Measurements from ENCODE around the gene POLR3K. TPM values are rescaled to one million over a fixed set of nuclear protein-coding genes. Genes with fewer than 3 reads are reported as not detected.

The POLR3K gene
- total RNA-seq, 1 donor from 2014 or later: 91.3 TPM

GRCh38 chr16:66309-67182, 13.1 kb upstream of the POLR3K start:
- Mint-ChIP-seq H3K36me3 (ENCODE audit: low read depth) (no peaks in the 10 kb centered on the region), H3K9me3 (no peaks in the 10 kb centered on the region), H3K4me3 (no peak overlapping the region), H3K4me1 (ENCODE audit: low read depth) (peaks cover 7% of the 10 kb centered on the region), H3K27ac (no peak overlapping the region), H3K27me3 (ENCODE audit: insufficient read depth) (peaks cover 34% of the 10 kb centered on the region)
- intact Hi-C loops (cut with micrococcal nuclease): no loop called here
- DNase-seq (ENCODE audit: low spot score): no peak

GRCh38 chr16:65745-66144, 12.3 kb upstream of the POLR3K start:
- Mint-ChIP-seq H3K4me1 (ENCODE audit: low read depth) (peaks cover 7% of the 10 kb centered on the region), H3K9me3 (no peaks in the 10 kb centered on the region), H3K36me3 (ENCODE audit: low read depth) (no peaks in the 10 kb centered on the region), H3K4me3 (no peak overlapping the region), H3K27me3 (ENCODE audit: insufficient read depth) (peaks cover 30% of the 10 kb centered on the region), H3K27ac (no peak overlapping the region)
- intact Hi-C loops (cut with micrococcal nuclease): loop anchor here (1.0 kb wide), 4 partner anchors 12 to 297 kb away; no protein-coding TSS in a partner anchor
- DNase-seq (ENCODE audit: low spot score): peak; percentile 75

- Mint-ChIP-seq H3K9me3 (no peaks in the 10 kb centered on the region), H3K27ac (no peak overlapping the region), H3K36me3 (ENCODE audit: low read depth) (no peaks in the 10 kb centered on the region), H3K4me3 (no peak overlapping the region), H3K27me3 (ENCODE audit: insufficient read depth) (peaks cover 25% of the 10 kb centered on the region), H3K4me1 (ENCODE audit: low read depth) (peaks cover 7% of the 10 kb centered on the region)
- DNase-seq (ENCODE audit: low spot score): no peak
- intact Hi-C loops (cut with micrococcal nuclease): loop anchor here (1.0 kb wide), 4 partner anchors 12 to 297 kb away; no protein-coding TSS in a partner anchor
Observed at GRCh38 chr16:64914-65255, 11.5 kb upstream of the POLR3K start.

- peaks cover 19% of the 10 kb centered on the region for H3K27me3 Mint-ChIP-seq (ENCODE audit: insufficient read depth)
- peaks cover 7% of the 10 kb centered on the region for H3K4me1 Mint-ChIP-seq (ENCODE audit: low read depth)
- no peak overlapping the region for H3K27ac Mint-ChIP-seq
- DNase-seq (ENCODE audit: low spot score): no peak
- no peaks in the 10 kb centered on the region for H3K9me3 Mint-ChIP-seq
- intact Hi-C loops (cut with micrococcal nuclease): no loop called here
- no peak overlapping the region for H3K4me3 Mint-ChIP-seq
- no peaks in the 10 kb centered on the region for H3K36me3 Mint-ChIP-seq (ENCODE audit: low read depth)
Observed at GRCh38 chr16:63998-64913, 10.8 kb upstream of the POLR3K start.

- Mint-ChIP-seq H3K4me1 (ENCODE audit: low read depth) (peaks cover 7% of the 10 kb centered on the region), H3K4me3 (no peak overlapping the region), H3K9me3 (no peaks in the 10 kb centered on the region), H3K36me3 (ENCODE audit: low read depth) (no peaks in the 10 kb centered on the region), H3K27ac (no peak overlapping the region), H3K27me3 (ENCODE audit: insufficient read depth) (peaks cover 15% of the 10 kb centered on the region)
- no peak for DNase-seq (ENCODE audit: low spot score)
- intact Hi-C loops (cut with micrococcal nuclease): no loop called here
Observed at GRCh38 chr16:63466-63865, 10.1 kb upstream of the POLR3K start.

- DNase-seq (ENCODE audit: low spot score): no peak
- Mint-ChIP-seq H3K4me1 (ENCODE audit: low read depth) (peaks cover 7% of the 10 kb centered on the region), H3K27me3 (ENCODE audit: insufficient read depth) (peaks cover 15% of the 10 kb centered on the region), H3K36me3 (ENCODE audit: low read depth) (peaks cover 5% of the 10 kb centered on the region), H3K9me3 (no peaks in the 10 kb centered on the region), H3K27ac (no peak overlapping the region), H3K4me3 (no peak overlapping the region)
- intact Hi-C loops (cut with micrococcal nuclease): no loop called here
Observed at GRCh38 chr16:62968-63391, 9.6 kb upstream of the POLR3K start.

GRCh38 chr16:62283-62967, 9.0 kb upstream of the POLR3K start:
- DNase-seq (ENCODE audit: low spot score): no peak
- Mint-ChIP-seq H3K4me1 (ENCODE audit: low read depth) (peaks cover 7% of the 10 kb centered on the region), H3K4me3 (no peak overlapping the region), H3K27me3 (ENCODE audit: insufficient read depth) (peaks cover 11% of the 10 kb centered on the region), H3K36me3 (ENCODE audit: low read depth) (peaks cover 7% of the 10 kb centered on the region), H3K9me3 (no peaks in the 10 kb centered on the region), H3K27ac (no peak overlapping the region)
- intact Hi-C loops (cut with micrococcal nuclease): no loop called here

GRCh38 chr16:61879-62281, 8.5 kb upstream of the POLR3K start:
- no peak for DNase-seq (ENCODE audit: low spot score)
- Mint-ChIP-seq H3K36me3 (ENCODE audit: low read depth) (peaks cover 7% of the 10 kb centered on the region), H3K4me3 (no peak overlapping the region), H3K4me1 (ENCODE audit: low read depth) (peaks cover 7% of the 10 kb centered on the region), H3K27me3 (ENCODE audit: insufficient read depth) (peaks cover 11% of the 10 kb centered on the region), H3K27ac (no peak overlapping the region), H3K9me3 (no peaks in the 10 kb centered on the region)
- intact Hi-C loops (cut with micrococcal nuclease): no loop called here

- no peak for DNase-seq (ENCODE audit: low spot score)
- Mint-ChIP-seq H3K9me3 (no peaks in the 10 kb centered on the region), H3K36me3 (ENCODE audit: low read depth) (peaks cover 8% of the 10 kb centered on the region), H3K4me1 (ENCODE audit: low read depth) (peaks cover 7% of the 10 kb centered on the region), H3K4me3 (no peak overlapping the region), H3K27ac (no peak overlapping the region), H3K27me3 (ENCODE audit: insufficient read depth) (peaks cover 11% of the 10 kb centered on the region)
- intact Hi-C loops (cut with micrococcal nuclease): no loop called here
Observed at GRCh38 chr16:60929-61878, 7.8 kb upstream of the POLR3K start.

- DNase-seq (ENCODE audit: low spot score): no peak
- Mint-ChIP-seq H3K27me3 (ENCODE audit: insufficient read depth) (peaks cover 4% of the 10 kb centered on the region), H3K9me3 (no peaks in the 10 kb centered on the region), H3K4me3 (no peak overlapping the region), H3K27ac (no peak overlapping the region), H3K4me1 (ENCODE audit: low read depth) (no peaks in the 10 kb centered on the region), H3K36me3 (ENCODE audit: low read depth) (peaks cover 12% of the 10 kb centered on the region)
- intact Hi-C loops (cut with micrococcal nuclease): no loop called here
Observed at GRCh38 chr16:60166-60565, 6.8 kb upstream of the POLR3K start.

- H3K27ac Mint-ChIP-seq: no peak overlapping the region
- H3K4me1 Mint-ChIP-seq (ENCODE audit: low read depth): no peaks in the 10 kb centered on the region
- H3K36me3 Mint-ChIP-seq (ENCODE audit: low read depth): peaks cover 12% of the 10 kb centered on the region
- no peak overlapping the region for H3K4me3 Mint-ChIP-seq
- intact Hi-C loops (cut with micrococcal nuclease): no loop called here
- peaks cover 4% of the 10 kb centered on the region for H3K27me3 Mint-ChIP-seq (ENCODE audit: insufficient read depth)
- no peak for DNase-seq (ENCODE audit: low spot score)
- no peaks in the 10 kb centered on the region for H3K9me3 Mint-ChIP-seq
Observed at GRCh38 chr16:59440-60059, 6.1 kb upstream of the POLR3K start.

Data from activated T-helper 1 cell treated with anti-CD3 and anti-CD28 coated beads, Interleukin-12 subunit alpha, Interleukin-12 subunit beta, Interleukin-2, Interleukin-4 antibody, amounts not matched to agents 30 ng/mL and 10 ng/mL and 1 ng/mL, durations not matched to agents 14 hours and 24 hours and 36 hours (primary cell).